OCI-LY7 (cell line): ENCODE data around the gene SGMS1. TPM values are rescaled to one million over a fixed set of nuclear protein-coding genes. Genes with fewer than 3 reads are reported as not detected.

ENCODE experiments used
- BruUV-seq: library from RNA; stranded (reverse); fragments of 400-500 nt; replicated peaks from 2 replicates; lab custom pipeline; 2021; lab: Mats Ljungman, UMichigan
- CTCF ChIA-PET: fragments of 300-600 bp; sonication (Branson Sonifier 250); formaldehyde crosslinking; loops from one replicate; lab custom pipeline; 2022; ENCODE audit warnings: antibody characterized with exemption; ENCODE audit not compliant: unreplicated experiment; lab: Charles Lee
- POLR2A ChIA-PET: fragments of 300-600 bp; sonication (Branson Sonifier 250); formaldehyde crosslinking; loops from one replicate; lab custom pipeline; 2022; ENCODE audit warnings: antibody characterized with exemption; lab: Charles Lee
- DNase-seq: peaks from one replicate; pipeline ENCODE4 v3.0.0-alpha.2; 2015; ENCODE audit warnings: low spot score
- H2AFZ ChIP-seq: fragments of 200-600 bp; sonication (generic), shearing (Covaris generic); 2 replicates; pipeline ENCODE4 v1.6.1; 2014; ENCODE audit warnings: mild to moderate bottlenecking, antibody characterized with exemption, low read length, moderate library complexity
- H3K27ac ChIP-seq: fragments of 200-600 bp; sonication (generic); 2 replicates; pipeline ENCODE4 v1.5.1; 2014; ENCODE audit warnings: mixed run types, low read depth, mild to moderate bottlenecking, moderate library complexity, low read length, inconsistent platforms; ENCODE audit not compliant: poor library complexity, severe bottlenecking
- H3K36me3 ChIP-seq: fragments of 200-600 bp; sonication (generic); 2 replicates; pipeline ENCODE4 v1.6.1; 2014; ENCODE audit warnings: mild to moderate bottlenecking, antibody characterized with exemption, low read length, moderate library complexity, mixed read lengths; ENCODE audit not compliant: insufficient read depth
- H3K4me1 ChIP-seq: fragments of 200-600 bp; sonication (generic); 2 replicates; pipeline ENCODE4 v1.5.1; 2014; ENCODE audit warnings: mild to moderate bottlenecking, low read length; ENCODE audit not compliant: insufficient read depth, poor library complexity, severe bottlenecking
- H3K4me2 ChIP-seq: fragments of 200-600 bp; sonication (generic); 2 replicates; pipeline ENCODE4 v1.6.1; 2014; ENCODE audit warnings: mild to moderate bottlenecking, low read length
- H3K4me3 ChIP-seq: fragments of 200-600 bp; sonication (generic); 2 replicates; pipeline ENCODE4 v1.5.1; 2014; ENCODE audit warnings: mild to moderate bottlenecking, low read depth, low read length; ENCODE audit not compliant: poor library complexity, severe bottlenecking
- H3K79me2 ChIP-seq: fragments of 200-600 bp; sonication (generic); 2 replicates; pipeline ENCODE4 v1.6.1; 2016; ENCODE audit warnings: low read depth, mild to moderate bottlenecking, low read length, moderate library complexity, mixed read lengths; ENCODE audit not compliant: insufficient read depth
- H3K9me2 ChIP-seq: fragments of 200-600 bp; sonication (generic); 2 replicates; pipeline ENCODE4 v1.6.1; 2016; ENCODE audit warnings: mild to moderate bottlenecking, low read length, mixed read lengths; ENCODE audit not compliant: insufficient read depth
- H3K9me3 ChIP-seq: fragments of 200-600 bp; sonication (generic); 2 replicates; pipeline ENCODE4 v1.6.1; 2014; ENCODE audit warnings: mild to moderate bottlenecking, mixed run types, low read length, mixed read lengths
- H4K20me1 ChIP-seq: fragments of 200-600 bp; sonication (generic); 2 replicates; pipeline ENCODE4 v1.6.1; 2014; ENCODE audit warnings: mild to moderate bottlenecking, antibody characterized with exemption, low read length, moderate library complexity, mixed read lengths; ENCODE audit not compliant: insufficient read depth
- EZH2phosphoT487 ChIP-seq: fragments of 200-600 bp; sonication (generic); IDR thresholded peaks from 2 replicates; pipeline ENCODE4 v1.6.1; 2018; ENCODE audit warnings: low read depth, borderline replicate concordance, mild to moderate bottlenecking, mixed run types, antibody characterized with exemption, low read length, moderate library complexity, mixed read lengths
- intact Hi-C: fragments of 100-400 bp; cut with micrococcal nuclease; formaldehyde crosslinking; loops from one replicate; pipeline ENCODE4 v1.10.0; 2022; ENCODE audit not compliant: unreplicated experiment
- total RNA-seq, 2 experiments: library from RNA; depleted of rRNA in 1 of 2; stranded (reverse); fragments of >200 nt in 1 of 2; shearing (Covaris generic) in 1 of 2; gene quantifications; 2 replicates each; pipeline ENCODE4 v1.2.3, GENCODE V29; 2014 to 2022
- TF ChIP-seq, protein P1 (sequence below): fragments of 200-600 bp; sonication (generic); conservative IDR thresholded peaks from 2 replicates; pipeline ENCODE4 v1.5.1; 2014; ENCODE audit warnings: mild to moderate bottlenecking, antibody characterized with exemption, low read length, moderate library complexity, mixed read lengths

The SGMS1 gene
- total RNA-seq, 2 experiments from 2014 or later: 45.4 to 57.5 TPM

DNA sequence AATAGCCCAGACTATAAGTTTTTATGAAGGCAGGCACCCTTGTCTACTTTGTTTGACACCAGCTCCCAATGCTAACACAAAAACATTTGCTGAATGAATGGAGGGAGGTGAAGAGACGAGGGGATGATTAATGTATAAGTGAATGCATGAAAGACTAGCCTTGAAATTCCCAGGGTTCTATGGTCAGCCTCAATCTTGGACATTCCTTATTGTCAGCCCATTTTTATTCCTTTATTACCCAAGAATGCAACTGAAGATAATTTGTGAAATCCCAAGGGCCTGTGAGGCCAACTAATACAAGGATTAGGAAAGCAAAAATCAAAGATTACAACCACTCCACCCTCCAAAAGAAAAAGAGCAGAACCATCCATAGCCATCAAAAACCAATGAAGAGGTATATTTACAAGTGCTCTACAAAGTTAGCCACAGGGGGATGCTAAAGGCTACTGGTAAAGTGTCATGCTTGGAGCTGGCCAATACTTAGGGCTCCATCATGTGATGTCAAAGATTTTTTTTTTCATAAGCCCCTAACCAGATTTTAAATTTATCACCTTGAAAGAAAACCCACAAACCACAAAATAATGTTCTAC is 332.4 kb downstream of the SGMS1 start:
- H3K4me2 ChIP-seq: no peak overlapping the region
- DNase-seq: peak; percentile 29
- POLR2A ChIA-PET: no interaction called here
- H4K20me1 ChIP-seq: no peaks in the 10 kb centered on the region
- no peaks in the 10 kb centered on the region for H3K9me3 ChIP-seq
- H2AFZ ChIP-seq: no peak overlapping the region
- intact Hi-C loops: no loop called here
- CTCF ChIA-PET: no interaction called here
- BruUV-seq: no TSS peak
- no peaks in the 10 kb centered on the region for H3K79me2 ChIP-seq
- H3K4me1 ChIP-seq: no peaks in the 10 kb centered on the region
- H3K4me3 ChIP-seq: no peak overlapping the region
- H3K27ac ChIP-seq: no peak overlapping the region
- H3K9me2 ChIP-seq: no peaks in the 10 kb centered on the region
- no peak for TF ChIP-seq EZH2phosphoT487
- TF ChIP-seq, protein P1, sequence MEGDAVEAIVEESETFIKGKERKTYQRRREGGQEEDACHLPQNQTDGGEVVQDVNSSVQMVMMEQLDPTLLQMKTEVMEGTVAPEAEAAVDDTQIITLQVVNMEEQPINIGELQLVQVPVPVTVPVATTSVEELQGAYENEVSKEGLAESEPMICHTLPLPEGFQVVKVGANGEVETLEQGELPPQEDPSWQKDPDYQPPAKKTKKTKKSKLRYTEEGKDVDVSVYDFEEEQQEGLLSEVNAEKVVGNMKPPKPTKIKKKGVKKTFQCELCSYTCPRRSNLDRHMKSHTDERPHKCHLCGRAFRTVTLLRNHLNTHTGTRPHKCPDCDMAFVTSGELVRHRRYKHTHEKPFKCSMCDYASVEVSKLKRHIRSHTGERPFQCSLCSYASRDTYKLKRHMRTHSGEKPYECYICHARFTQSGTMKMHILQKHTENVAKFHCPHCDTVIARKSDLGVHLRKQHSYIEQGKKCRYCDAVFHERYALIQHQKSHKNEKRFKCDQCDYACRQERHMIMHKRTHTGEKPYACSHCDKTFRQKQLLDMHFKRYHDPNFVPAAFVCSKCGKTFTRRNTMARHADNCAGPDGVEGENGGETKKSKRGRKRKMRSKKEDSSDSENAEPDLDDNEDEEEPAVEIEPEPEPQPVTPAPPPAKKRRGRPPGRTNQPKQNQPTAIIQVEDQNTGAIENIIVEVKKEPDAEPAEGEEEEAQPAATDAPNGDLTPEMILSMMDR: peak; percentile 64
- no peaks in the 10 kb centered on the region for H3K36me3 ChIP-seq

DNA sequence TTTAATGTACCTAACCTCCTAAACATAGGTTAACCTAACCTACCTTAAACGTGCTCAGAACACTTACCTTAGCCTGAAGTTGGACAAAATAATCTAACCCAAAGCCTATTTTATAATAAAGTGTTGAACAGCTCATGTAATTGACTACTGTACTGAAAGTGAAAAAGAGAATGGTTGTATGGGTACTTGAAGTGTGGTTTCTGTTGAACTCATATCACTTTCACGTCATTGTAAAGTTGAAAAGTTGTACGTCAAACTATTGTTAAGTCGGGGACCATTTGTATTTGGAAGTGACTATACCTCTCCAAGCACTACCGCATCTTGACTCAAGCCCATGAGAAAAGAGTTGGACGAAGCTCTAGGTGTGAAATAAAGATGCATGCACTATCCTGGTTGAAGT is 334.6 kb downstream of the SGMS1 start:
- H4K20me1 ChIP-seq: no peaks in the 10 kb centered on the region
- CTCF ChIA-PET: no interaction called here
- H2AFZ ChIP-seq: no peak overlapping the region
- no peak overlapping the region for H3K4me3 ChIP-seq
- no peaks in the 10 kb centered on the region for H3K36me3 ChIP-seq
- no peaks in the 10 kb centered on the region for H3K9me3 ChIP-seq
- H3K4me2 ChIP-seq: no peak overlapping the region
- BruUV-seq: no TSS peak
- H3K9me2 ChIP-seq: no peaks in the 10 kb centered on the region
- intact Hi-C loops: no loop called here
- H3K27ac ChIP-seq: no peak overlapping the region
- TF ChIP-seq, protein P1: no peak
- no peak for TF ChIP-seq EZH2phosphoT487
- H3K79me2 ChIP-seq: no peaks in the 10 kb centered on the region
- DNase-seq: no peak
- H3K4me1 ChIP-seq: no peaks in the 10 kb centered on the region
- POLR2A ChIA-PET: no interaction called here

DNA sequence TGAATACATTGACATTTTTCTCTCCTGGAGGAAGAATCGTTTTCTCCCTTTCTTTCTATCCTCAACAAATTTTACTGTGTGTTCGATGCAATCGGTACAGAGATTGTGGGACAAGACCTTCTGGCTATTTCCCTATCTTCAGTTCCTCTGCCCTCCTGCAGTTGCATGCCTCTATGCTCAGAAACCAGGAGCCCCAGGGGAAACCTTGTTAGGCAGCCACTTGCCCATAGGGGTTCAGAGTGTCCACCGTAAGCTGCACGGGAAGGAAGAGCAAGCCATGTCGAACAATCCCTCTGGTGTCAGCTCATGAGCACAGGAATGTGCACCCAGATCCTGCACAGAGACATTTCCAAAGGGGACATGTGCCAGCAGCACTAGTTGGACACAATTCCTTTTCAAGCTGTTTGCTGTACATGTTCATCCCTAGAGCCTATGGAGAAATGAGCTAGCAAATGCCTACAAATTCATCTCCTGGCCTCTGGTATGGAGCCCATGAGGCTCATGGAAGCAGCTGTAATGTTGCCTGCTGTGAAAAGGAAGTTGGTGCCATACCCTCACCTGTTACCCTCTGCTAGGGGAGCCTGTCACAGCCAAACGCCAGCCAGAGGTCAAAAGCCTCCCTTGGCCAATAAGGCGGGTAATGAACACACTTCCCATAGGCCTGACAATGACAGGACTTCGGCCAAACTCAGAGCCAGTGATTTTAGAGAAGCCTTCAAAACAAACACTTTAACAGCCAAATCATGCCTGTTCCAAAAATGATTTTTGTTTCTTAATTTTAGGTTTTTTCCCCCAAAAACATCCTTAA is 336.6 kb downstream of the SGMS1 start:
- Histone ChIP-seq H2AFZ (no peak overlapping the region), H3K36me3 (no peaks in the 10 kb centered on the region), H3K9me2 (no peaks in the 10 kb centered on the region), H3K4me2 (no peak overlapping the region), H4K20me1 (no peaks in the 10 kb centered on the region), H3K27ac (no peak overlapping the region), H3K4me3 (no peak overlapping the region), H3K4me1 (no peaks in the 10 kb centered on the region), H3K79me2 (no peaks in the 10 kb centered on the region), H3K9me3 (no peaks in the 10 kb centered on the region)
- DNase-seq: no peak
- intact Hi-C loops: no loop called here
- BruUV-seq: no TSS peak
- TF ChIP-seq EZH2phosphoT487: no peak
- TF ChIP-seq, protein P1: no peak
- POLR2A ChIA-PET: interaction anchor here (0.7 to 1.0 kb wide), 2 partner anchors 27 to 48 kb away, joined by 3 to 4 read pairs; no protein-coding TSS in a partner anchor
- CTCF ChIA-PET: no interaction called here
